WTC11 (cell line): ENCODE results near the gene DMRTA2. TPM values are rescaled to one million over a fixed set of nuclear protein-coding genes. Genes with fewer than 3 reads are reported as not detected.
A peak's percentile ranks its signal among the peaks of the same experiment; 100 is the strongest.

ENCODE experiments used
- ATAC-seq: fragments of 200-7000 bp; cut with Tn5 transposase; 2 replicates; pipeline ENCODE4 v1.10.0; 2021; ENCODE audit warnings: mild to moderate bottlenecking, moderate library complexity
- CTCF ChIA-PET: fragments of 300-600 bp; sonication (Branson Sonifier 250); formaldehyde crosslinking; loops from one replicate; lab custom pipeline; 2021; ENCODE audit warnings: antibody characterized with exemption; lab: Charles Lee
- POLR2A ChIA-PET: fragments of 350-600 bp; sonication (Branson Sonifier 250); formaldehyde crosslinking; loops from one replicate; lab custom pipeline; 2021; ENCODE audit warnings: antibody characterized with exemption; lab: Charles Lee
- DNase-seq: peaks from one replicate; pipeline ENCODE4 v3.0.0; 2021; ENCODE audit warnings: low spot score
- H3K27ac Mint-ChIP-seq: 2 replicates; pipeline ENCODE4 v1.8.0; 2021; ENCODE audit warnings: mixed read lengths
- H3K27me3 Mint-ChIP-seq: 2 replicates; pipeline ENCODE4 v1.8.0; 2021; ENCODE audit warnings: low read depth, mild to moderate bottlenecking, moderate library complexity, mixed read lengths
- H3K36me3 Mint-ChIP-seq: 2 replicates; pipeline ENCODE4 v1.8.0; 2021; ENCODE audit warnings: mixed read lengths
- H3K4me1 Mint-ChIP-seq: 2 replicates; pipeline ENCODE4 v1.8.0; 2022; ENCODE audit warnings: mixed read lengths
- H3K4me3 Mint-ChIP-seq: 2 replicates; pipeline ENCODE4 v1.8.0; 2021; ENCODE audit warnings: mild to moderate bottlenecking, moderate library complexity, mixed read lengths
- H3K9me3 Mint-ChIP-seq: 2 replicates; pipeline ENCODE4 v1.8.0; 2021; ENCODE audit warnings: mixed read lengths
- AR ChIP-seq: fragments of 250-450 bp; sonication (Bioruptor Pico); IDR thresholded peaks from 2 replicates; pipeline ENCODE4 v1.9.0; 2021; ENCODE audit warnings: mild to moderate bottlenecking
- CREM ChIP-seq: sonication (generic); formaldehyde crosslinking; IDR thresholded peaks from 2 replicates; pipeline ENCODE4 v1.8.1; 2022; ENCODE audit warnings: mild to moderate bottlenecking, missing genetic modification reagents, moderate library complexity
- CTCF ChIP-seq: fragments of 200-600 bp; IDR thresholded peaks from 2 replicates; pipeline ENCODE4 v1.8.0; 2022; ENCODE audit warnings: antibody characterized with exemption
- ELF4 ChIP-seq: sonication (generic); formaldehyde crosslinking; IDR thresholded peaks from 2 replicates; pipeline ENCODE4 v1.8.1; 2022; ENCODE audit warnings: low read depth, mild to moderate bottlenecking, moderate library complexity, missing genetic modification reagents
- ESRRA ChIP-seq: sonication (generic); formaldehyde crosslinking; IDR thresholded peaks from 2 replicates; pipeline ENCODE4 v1.8.1; 2022; ENCODE audit warnings: mild to moderate bottlenecking, missing genetic modification reagents, borderline replicate concordance
- FOXP4 ChIP-seq: sonication (generic); formaldehyde crosslinking; IDR thresholded peaks from 2 replicates; pipeline ENCODE4 v1.8.0; 2022; ENCODE audit warnings: mild to moderate bottlenecking, missing genetic modification reagents
- KAT7 ChIP-seq: sonication (generic); formaldehyde crosslinking; IDR thresholded peaks from 2 replicates; pipeline ENCODE4 v1.8.1; 2023; ENCODE audit warnings: missing genetic modification reagents, mild to moderate bottlenecking, borderline replicate concordance
- MAX ChIP-seq: sonication (generic); formaldehyde crosslinking; IDR thresholded peaks from 2 replicates; pipeline ENCODE4 v1.8.0; 2022; ENCODE audit warnings: mild to moderate bottlenecking, missing genetic modification reagents
- MXD4 ChIP-seq: fragments of 250-450 bp; sonication (Bioruptor Pico); IDR thresholded peaks from 2 replicates; pipeline ENCODE4 v1.8.0; 2021; ENCODE audit warnings: mild to moderate bottlenecking, moderate library complexity, borderline replicate concordance
- OVOL2 ChIP-seq: fragments of 250-450 bp; sonication (Bioruptor Pico); IDR thresholded peaks from 2 replicates; pipeline ENCODE4 v1.9.0; 2021; ENCODE audit warnings: mild to moderate bottlenecking, borderline replicate concordance
- SP1 ChIP-seq: sonication (generic); formaldehyde crosslinking; conservative IDR thresholded peaks from 2 replicates; pipeline ENCODE4 v1.8.1; 2022; ENCODE audit warnings: missing genetic modification reagents
- TEAD1 ChIP-seq: sonication (generic); formaldehyde crosslinking; IDR thresholded peaks from 2 replicates; pipeline ENCODE4 v1.8.0; 2022; ENCODE audit warnings: mild to moderate bottlenecking, missing genetic modification reagents
- TP53 ChIP-seq: sonication (generic); formaldehyde crosslinking; IDR thresholded peaks from 2 replicates; pipeline ENCODE4 v1.8.1; 2023; ENCODE audit warnings: mild to moderate bottlenecking, missing genetic modification reagents
- USF1 ChIP-seq: sonication (generic); formaldehyde crosslinking; IDR thresholded peaks from 2 replicates; pipeline ENCODE4 v1.8.0; 2022; ENCODE audit warnings: mild to moderate bottlenecking, missing genetic modification reagents
- ZBTB43 ChIP-seq: sonication (generic); formaldehyde crosslinking; IDR thresholded peaks from 2 replicates; pipeline ENCODE4 v1.8.1; 2023; ENCODE audit warnings: mild to moderate bottlenecking, missing genetic modification reagents
- ZNF425 ChIP-seq: fragments of 250-450 bp; sonication (Bioruptor Pico); conservative IDR thresholded peaks from 2 replicates; pipeline ENCODE4 v1.9.0; 2021; ENCODE audit warnings: mild to moderate bottlenecking
- ZNF532 ChIP-seq: fragments of 250-450 bp; sonication (Bioruptor Pico); IDR thresholded peaks from 2 replicates; pipeline ENCODE4 v1.9.0; 2021; ENCODE audit warnings: mild to moderate bottlenecking, borderline replicate concordance
- ZNF671 ChIP-seq: fragments of 250-450 bp; sonication (Bioruptor Pico); IDR thresholded peaks from 2 replicates; pipeline ENCODE4 v1.8.0; 2021; ENCODE audit warnings: mild to moderate bottlenecking
- total RNA-seq: library from RNA; stranded (reverse); gene quantifications from 3 replicates; pipeline ENCODE4 v1.2.3, GENCODE V29; 2021

DMRTA2 gene
- total RNA-seq, 1 experiment from 2014 or later, result not detected

- H3K27ac Mint-ChIP-seq, result no peak overlapping the region
- CTCF ChIA-PET, result interaction anchor here (0.7 to 1.5 kb wide), 6 partner anchors 45 to 241 kb away, joined by 3 to 6 read pairs (median 4); no protein-coding TSS in a partner anchor
- H3K4me1 Mint-ChIP-seq, result 0 out of 2 replicates have a peak, but pooled peaks cover 4% of the 10 kb centered on the region
- DNase-seq (peak; percentile 33), ATAC-seq (peak; percentile 38)
- POLR2A ChIA-PET, result no interaction called here
- no peak overlapping the region for H3K4me3 Mint-ChIP-seq
- H3K36me3 Mint-ChIP-seq, result peaks cover 8% of the 10 kb centered on the region
- TF ChIP-seq KAT7, result no peak
- TF ChIP-seq OVOL2 (CRISPR knock-in tag), result no peak
- no peak for TF ChIP-seq FOXP4
- TF ChIP-seq ZBTB43 (CRISPR knock-in tag), result no peak
- no peak for TF ChIP-seq TP53
- TF ChIP-seq ZNF671 (CRISPR knock-in tag), result no peak
- no peak for TF ChIP-seq ZNF532 (CRISPR knock-in tag)
- no peak for TF ChIP-seq ZNF425 (CRISPR knock-in tag)
- no peak for TF ChIP-seq ELF4 (CRISPR knock-in tag)
- no peak for TF ChIP-seq SP1 (CRISPR knock-in tag)
- TF ChIP-seq TEAD1 (CRISPR knock-in tag), result no peak
- no peak for TF ChIP-seq CREM (CRISPR knock-in tag)
- TF ChIP-seq MXD4, result no peak
- no peak for TF ChIP-seq USF1 (CRISPR knock-in tag)
- no peak for TF ChIP-seq MAX (CRISPR knock-in tag)
- no peak for TF ChIP-seq ESRRA (CRISPR knock-in tag)
- TF ChIP-seq AR (CRISPR knock-in tag), result no peak
- no peak for TF ChIP-seq CTCF
- peaks cover 33% of the 10 kb centered on the region for H3K27me3 Mint-ChIP-seq
- peaks cover 13% of the 10 kb centered on the region for H3K9me3 Mint-ChIP-seq
These were observed 53.4 kb downstream of the DMRTA2 start for GRCh38 chr1:50369830-50370229.
